ENCODE measurements around the gene FEV.

FEV gene

DNA sequence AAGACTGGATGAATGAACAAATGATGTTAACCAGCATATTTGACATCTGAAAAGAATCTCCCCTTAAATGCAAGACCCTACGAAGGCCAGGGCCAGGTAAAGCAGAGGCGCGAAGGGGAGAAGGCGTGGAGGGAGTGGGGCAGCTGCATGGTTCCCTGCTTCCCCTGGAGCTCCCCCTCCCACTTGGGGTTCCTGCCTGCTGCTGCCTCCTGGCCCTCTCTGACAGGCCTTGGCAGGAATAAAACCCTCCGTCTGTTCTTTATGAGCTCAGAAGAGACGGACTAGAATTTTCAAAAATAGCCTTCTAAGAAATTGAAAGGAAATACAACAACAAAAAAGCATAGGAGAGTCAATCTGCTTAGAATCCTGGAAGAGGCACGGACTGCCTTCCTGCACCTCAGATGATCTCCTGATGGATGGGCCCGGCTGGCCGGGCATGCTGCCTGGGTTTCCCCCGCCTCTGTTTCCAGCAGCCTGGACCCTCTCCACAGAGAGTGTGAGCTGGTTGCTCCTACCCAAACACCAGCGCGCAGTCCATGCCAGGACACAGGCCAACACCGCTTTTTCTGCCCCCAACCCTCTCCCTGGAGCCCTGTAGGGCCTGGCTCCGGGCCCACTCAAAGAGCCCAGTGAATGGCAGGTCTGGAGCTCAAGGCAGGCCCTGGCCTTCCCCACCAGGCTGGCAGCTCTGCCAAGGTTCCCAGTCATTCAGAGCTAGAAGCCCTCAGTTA lies 32.4 kb upstream of the FEV start:
- no peak for DNase-seq (ENCODE audit: low read depth)

DNA sequence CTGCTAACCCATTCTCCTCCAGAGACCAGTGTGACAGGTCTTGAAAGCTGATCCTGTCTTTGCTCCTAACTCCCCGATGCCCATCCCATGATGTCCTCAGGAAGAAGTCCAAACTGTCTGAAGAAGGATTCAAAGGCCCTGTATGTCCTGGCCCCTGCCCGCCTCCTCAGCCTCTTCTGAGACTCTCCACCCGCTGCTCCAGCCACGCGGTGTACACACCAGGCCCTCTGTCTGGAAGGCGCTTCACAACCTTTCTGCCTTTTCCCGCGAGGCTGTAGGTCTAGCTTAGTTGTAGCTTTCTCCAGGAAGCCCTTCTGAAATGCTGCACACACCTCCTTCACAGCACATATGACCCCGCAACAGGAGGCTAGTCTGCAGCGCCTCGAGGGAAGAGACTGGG lies 31.7 kb upstream of the FEV start:
- no peak for DNase-seq (ENCODE audit: low read depth)

DNA sequence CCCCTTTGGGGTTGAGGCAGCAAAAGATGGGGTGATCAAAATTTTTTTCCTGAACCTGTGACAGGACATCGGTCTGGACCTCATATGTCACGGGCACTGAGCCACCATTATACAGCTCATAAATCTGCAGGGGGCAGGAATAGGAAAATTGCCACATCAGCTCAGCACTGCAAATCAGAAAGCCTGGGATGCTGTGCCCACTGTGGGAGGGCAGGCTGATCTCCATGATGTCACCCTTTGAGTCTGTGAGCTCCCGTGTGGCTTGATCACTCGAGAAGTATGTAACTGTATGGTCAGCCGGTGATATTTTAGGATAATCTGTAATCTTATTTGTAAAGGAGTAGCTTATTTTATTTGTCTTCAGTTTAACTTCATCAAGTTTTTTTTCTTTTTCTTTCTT lies 25.9 kb upstream of the FEV start:
- DNase-seq (ENCODE audit: low read depth): no peak

DNA sequence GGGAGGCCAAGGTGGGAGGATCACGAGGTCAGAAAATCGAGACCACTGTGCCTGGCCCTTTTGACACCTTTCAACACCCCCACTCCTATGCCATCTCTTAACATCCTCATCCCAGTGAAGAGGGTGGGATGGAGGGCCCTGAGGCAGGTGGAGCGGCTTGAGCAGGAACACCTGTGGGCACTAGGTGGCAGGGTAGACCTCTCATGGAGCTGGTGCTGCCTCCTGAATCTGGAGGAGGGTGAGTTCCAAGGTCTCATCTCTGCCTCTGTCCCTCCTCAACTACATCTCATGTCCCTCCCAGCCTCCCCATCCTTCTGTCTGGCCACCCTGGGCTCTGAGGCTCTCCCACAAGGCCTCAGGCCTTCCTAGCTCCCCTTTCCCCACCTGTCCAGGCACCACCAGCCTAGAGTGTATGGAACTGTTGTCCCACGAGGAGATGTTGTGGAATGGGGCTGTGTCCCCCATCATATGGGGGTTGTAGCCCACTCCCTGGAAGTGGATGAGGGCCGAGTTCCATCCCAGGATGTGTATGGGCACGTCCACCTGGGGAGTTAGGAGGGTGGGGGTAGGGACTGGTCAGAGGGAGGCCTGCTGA lies 25.3 kb upstream of the FEV start:
- no peak for DNase-seq (ENCODE audit: low read depth)

- no peak for DNase-seq (ENCODE audit: low read depth)
Observed at GRCh38 chr2:219009294-219009693, 24.3 kb upstream of the FEV start.

DNA sequence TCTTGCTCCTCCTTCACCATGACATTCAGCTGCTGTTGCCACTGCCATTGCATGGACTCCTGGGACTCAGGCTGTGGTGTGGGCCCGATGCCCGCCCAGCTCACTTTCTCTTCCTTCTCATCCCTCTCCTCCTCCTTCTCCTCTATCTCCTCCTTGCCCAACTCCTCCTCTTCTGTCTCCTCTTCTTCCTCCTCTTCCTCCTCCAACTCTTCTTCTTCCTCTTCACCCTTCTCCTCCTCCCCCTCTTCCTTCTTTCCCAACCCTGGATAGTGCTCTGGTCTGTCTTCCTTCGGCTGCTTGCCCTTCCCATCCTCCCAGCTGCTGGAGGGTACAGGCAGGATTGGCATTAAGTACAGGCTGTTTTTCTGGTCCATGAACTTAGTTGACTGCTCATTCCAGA lies 19.0 kb upstream of the FEV start:
- no peak for DNase-seq (ENCODE audit: low read depth)

GRCh38 chr2:219003267-219003634 lies 18.3 kb upstream of the FEV start:
- no peak for DNase-seq (ENCODE audit: low read depth)

DNA sequence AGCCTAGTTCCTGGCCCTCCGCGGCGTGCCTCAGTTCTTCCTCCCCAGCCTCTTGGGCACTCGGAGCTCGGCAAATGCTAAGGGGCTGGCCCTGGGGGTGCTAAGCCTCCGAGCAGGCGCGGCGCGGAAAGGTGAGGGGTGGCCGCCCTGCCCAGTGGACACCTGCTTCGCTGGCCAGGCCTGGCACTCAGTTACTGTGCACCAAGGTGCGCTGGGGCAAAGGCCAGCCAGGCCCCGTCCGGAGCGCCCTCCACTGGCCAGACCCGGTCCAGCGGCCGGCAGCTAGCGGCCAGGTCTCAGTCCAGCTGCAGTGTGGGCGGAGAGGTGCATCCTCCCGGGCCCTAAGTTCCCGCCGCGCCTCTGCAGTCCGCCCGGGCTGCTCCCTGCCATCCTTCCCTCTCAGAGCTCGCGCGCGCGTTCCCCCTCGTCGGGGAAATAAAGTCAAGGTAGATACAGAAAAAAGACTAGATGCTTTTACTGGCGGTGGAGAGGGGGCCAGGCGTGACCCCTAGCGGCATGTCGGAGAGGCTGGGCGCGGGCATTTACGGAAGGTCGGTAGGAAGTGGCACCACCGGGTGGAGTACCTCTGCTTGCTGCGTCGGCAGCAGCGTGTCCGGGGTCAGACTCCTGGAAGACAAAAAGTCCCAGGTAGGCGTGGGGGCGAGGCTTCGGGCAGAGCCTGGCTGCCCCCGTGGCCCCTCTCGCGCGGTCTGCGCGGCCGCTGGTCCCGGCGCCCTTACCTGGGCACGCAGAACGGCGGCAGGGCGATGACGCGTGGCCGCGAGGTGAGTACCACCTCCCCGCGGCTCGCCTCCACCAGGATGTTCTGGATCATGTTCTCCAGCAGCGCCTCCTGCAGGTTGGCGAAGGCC lies 17.6 kb upstream of the FEV start:
- DNase-seq (ENCODE audit: low read depth): no peak

DNA sequence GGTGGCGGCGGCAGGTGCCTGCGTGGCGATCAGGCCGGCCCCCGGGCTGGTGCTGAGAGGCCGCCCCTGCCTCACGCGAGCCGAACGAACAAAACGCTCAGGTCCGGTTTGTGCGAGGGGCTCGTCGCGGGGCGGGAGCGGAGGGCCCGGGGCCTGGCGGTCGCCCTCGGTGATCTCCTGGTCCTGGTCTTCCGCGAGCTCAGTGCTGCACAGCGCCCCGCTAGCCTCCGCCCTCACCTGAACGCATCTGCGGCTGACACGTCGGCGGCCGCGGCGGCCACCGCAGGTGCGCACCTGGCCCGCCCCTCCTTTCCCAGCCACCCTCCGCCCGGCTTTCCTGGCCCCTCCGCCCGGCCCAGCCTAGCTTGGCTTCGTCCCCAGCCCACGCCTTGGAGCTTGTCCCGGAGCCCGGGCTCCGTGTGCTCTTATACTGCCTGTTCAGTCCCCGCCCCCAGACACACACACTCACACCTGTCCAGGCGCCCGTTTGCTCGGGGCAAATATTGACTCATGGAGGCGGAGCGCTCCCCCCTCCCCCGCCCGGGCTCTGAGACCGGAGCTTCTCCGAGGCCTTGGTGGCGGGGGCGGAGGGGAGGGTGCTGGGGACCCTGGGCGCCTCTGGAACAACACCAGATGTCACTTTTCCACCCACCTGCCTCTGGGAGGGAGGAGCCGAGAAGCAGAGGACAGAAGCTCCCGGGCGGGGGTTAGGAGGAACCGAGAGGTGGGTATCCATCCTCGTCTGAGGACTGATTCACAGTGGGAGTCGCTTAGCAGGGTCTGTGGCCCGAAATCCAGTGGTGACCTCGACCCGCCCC lies 16.8 kb upstream of the FEV start:
- DNase-seq (ENCODE audit: low read depth): peak; percentile 19

GRCh38 chr2:219001100-219001576 lies 16.2 kb upstream of the FEV start:
- no peak for DNase-seq (ENCODE audit: low read depth)

- DNase-seq (ENCODE audit: low read depth): no peak
Observed at GRCh38 chr2:219000569-219000960, 15.6 kb upstream of the FEV start.

DNA sequence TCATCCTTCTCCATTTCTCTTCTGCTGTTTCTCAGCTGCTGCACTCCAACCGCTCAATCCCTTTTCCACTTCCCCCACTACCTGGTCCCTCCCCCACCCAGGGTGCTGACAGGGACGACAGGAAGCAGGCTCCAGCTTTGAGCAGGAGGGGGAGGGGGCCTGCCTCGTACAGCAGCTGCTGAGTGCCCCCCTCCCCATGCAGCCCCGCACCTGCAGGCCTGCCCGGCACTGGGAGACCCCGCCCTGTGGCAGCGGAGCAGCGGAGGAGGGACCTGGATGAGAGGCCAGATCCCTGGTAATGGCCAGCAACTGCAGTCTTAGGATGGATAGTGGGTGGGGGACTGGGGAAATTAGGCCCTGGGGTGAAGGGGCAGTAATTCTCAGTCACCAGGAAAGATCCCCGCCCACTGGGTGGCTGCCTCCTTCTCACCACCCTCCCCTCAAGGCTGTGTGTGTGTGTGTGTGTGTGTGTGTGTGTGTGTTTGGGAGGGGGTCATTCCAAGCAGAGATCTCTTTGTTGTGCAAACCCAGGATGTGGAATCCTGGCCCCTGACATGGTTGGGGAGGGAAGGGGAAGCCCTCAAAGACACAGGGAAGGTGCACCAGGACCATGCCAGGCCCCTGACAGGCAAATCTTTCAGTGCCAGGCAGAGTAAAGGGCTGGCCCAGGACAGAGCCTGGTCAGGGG lies 15.0 kb upstream of the FEV start:
- DNase-seq (ENCODE audit: low read depth): no peak

DNA sequence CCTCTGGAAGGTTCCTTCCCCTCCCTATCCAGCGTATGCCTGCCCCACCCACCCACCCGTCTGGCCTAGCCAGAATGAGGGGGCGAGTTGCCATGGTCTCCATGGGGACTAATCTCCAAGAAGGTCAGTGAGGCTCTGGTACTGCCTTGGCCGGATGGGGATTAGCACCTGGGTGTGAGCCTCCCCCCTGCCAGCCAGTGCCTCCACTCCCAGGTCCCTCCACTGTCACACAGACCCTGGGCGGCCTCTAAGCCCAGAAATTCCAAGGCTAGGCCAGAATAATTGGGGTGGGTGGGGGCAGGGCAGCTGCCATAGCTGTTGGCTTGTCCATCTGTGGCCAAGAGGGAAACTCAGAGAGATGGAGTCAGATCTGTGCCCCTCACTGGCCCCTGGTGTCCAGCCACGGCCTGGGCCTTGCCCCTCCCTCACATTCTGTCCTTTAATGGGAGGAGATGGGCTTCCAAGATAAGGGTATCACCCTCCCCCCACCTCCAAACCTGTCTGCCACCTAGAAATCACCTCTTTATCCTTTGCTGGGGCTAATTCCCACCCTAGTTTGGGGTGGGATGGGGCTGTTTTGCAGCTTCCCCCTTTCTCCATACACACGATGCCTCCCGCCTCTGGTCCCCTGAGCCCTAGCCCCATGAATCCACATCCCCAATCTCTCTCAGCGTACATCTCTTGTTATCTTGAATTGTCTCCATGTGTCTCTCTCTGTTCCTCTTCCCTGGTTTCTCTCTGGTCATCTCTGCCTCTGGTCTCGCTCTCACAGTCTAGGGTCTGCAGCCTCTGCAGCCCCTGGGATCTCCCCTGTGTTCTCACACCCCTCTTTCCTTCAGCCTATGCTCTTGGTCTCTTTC lies 14.3 kb upstream of the FEV start:
- DNase-seq (ENCODE audit: low read depth): no peak

- no peak for DNase-seq (ENCODE audit: low read depth)
Observed at GRCh38 chr2:218998414-218999002, 13.5 kb upstream of the FEV start.

DNA sequence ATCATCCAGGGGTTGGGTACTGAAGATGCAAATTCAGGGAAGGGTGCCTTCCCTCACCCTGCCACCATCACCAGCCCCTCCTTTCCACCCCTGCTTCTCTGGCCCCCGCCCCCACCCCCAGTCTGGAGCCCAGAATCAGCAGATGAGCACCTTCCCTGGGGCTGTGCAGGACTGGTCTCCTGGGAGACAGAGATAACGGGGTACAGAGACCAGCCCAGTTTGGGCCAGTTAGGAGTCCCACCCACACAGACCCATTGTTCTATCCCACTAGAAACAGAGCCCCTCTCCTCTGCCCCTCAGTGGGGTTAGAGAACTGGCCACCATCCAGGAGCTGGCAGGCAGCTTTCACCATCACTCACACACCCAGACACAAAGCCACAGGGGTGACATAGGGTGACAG lies 12.7 kb upstream of the FEV start:
- DNase-seq (ENCODE audit: low read depth): no peak

GRCh38 chr2:218996937-218997336 lies 12.0 kb upstream of the FEV start:
- DNase-seq (ENCODE audit: low read depth): no peak

GRCh38 chr2:218995972-218996711 lies 11.2 kb upstream of the FEV start:
- peak; percentile 52 for DNase-seq (ENCODE audit: low read depth)

- DNase-seq (ENCODE audit: low read depth): no peak
Observed at GRCh38 chr2:218995561-218995960, 10.6 kb upstream of the FEV start.
